Naive thymus-derived CD4-positive, alpha-beta T cell (primary cell): ENCODE measurements around the gene ZNF607. TPM values are rescaled to one million over a fixed set of nuclear protein-coding genes. Genes with fewer than 3 reads are reported as not detected.
"Not testable (repeated sequence)": the region's sequence is repeated elsewhere in the genome, so short reads cannot be mapped to it uniquely, and the experiment has no call there.

ENCODE experiments used
- ATAC-seq: fragments of 150-1000 bp; cut with Tn5 transposase; 2 replicates; pipeline ENCODE4 v1.10.0; 2021; ENCODE audit warnings: mild to moderate bottlenecking, moderate library complexity
- CTCF ChIA-PET: fragments of 350-600 bp; sonication (Branson Sonifier 250); formaldehyde crosslinking; loops from one replicate; lab custom pipeline; 2021; ENCODE audit warnings: antibody characterized with exemption; lab: Charles Lee
- POLR2A ChIA-PET: fragments of 350-600 bp; sonication (Branson Sonifier 250); formaldehyde crosslinking; loops from one replicate; lab custom pipeline; 2021; ENCODE audit warnings: antibody characterized with exemption, inconsistent platforms; lab: Charles Lee
- DNase-seq, 9 donors: peaks; one replicate each; pipeline versions ENCODE4 v3.0.0 to v3.0.0-alpha.2; 2020 to 2022; ENCODE audit warnings: mixed read lengths in 1 of 9
- H3K27ac ChIP-seq: one replicate; pipeline ENCODE4 v1.7.0; 2013; ENCODE audit warnings: mild to moderate bottlenecking, low read depth, low read length, moderate library complexity
- H3K27me3 ChIP-seq, 2 donors: one replicate each; pipeline ENCODE4 v1.7.0; 2013; ENCODE audit warnings: low read length in 2 of 2, mild to moderate bottlenecking in 2 of 2, moderate library complexity in 2 of 2; ENCODE audit not compliant: control insufficient read depth in 2 of 2, insufficient read depth in 2 of 2
- H3K36me3 ChIP-seq, 3 experiments: 1 replicate in 2 of 3; 2 replicates in 1 of 3; pipeline ENCODE4 v1.7.0; 2013; ENCODE audit warnings: low read length in 3 of 3, mild to moderate bottlenecking in 3 of 3, moderate library complexity in 1 of 3; ENCODE audit not compliant: insufficient read depth in 3 of 3, control insufficient read depth in 2 of 3
- H3K4me1 ChIP-seq, 2 donors: one replicate each; pipeline ENCODE4 v1.7.0; 2013; ENCODE audit warnings: low read length in 2 of 2, mild to moderate bottlenecking in 2 of 2, moderate library complexity in 1 of 2; ENCODE audit not compliant: control insufficient read depth in 2 of 2, insufficient read depth in 2 of 2
- H3K4me3 ChIP-seq: 2 replicates; pipeline ENCODE4 v1.7.0; 2013; ENCODE audit warnings: mild to moderate bottlenecking, low read length
- H3K9me3 ChIP-seq, 3 experiments: 1 replicate in 2 of 3; 2 replicates in 1 of 3; pipeline ENCODE4 v1.7.0; 2013; ENCODE audit warnings: low read length in 3 of 3; ENCODE audit not compliant: control insufficient read depth in 2 of 3
- H3K27ac Mint-ChIP-seq, 9 donors: one replicate each; pipeline ENCODE4 v1.8.0; 2020 to 2022; ENCODE audit warnings: mixed read lengths in 9 of 9, mild to moderate bottlenecking in 8 of 9, moderate library complexity in 5 of 9, inconsistent platforms in 2 of 9
- H3K27me3 Mint-ChIP-seq, 5 donors: one replicate each; pipeline ENCODE4 v1.8.0; 2021 to 2022; ENCODE audit warnings: mixed read lengths in 5 of 5, mild to moderate bottlenecking in 1 of 5
- H3K36me3 Mint-ChIP-seq, 5 donors: one replicate each; pipeline ENCODE4 v1.8.0; 2020 to 2022; ENCODE audit warnings: mixed read lengths in 5 of 5, mild to moderate bottlenecking in 3 of 5, inconsistent platforms in 1 of 5
- H3K4me1 Mint-ChIP-seq, 7 donors: one replicate each; pipeline ENCODE4 v1.8.0; 2020 to 2022; ENCODE audit warnings: mixed read lengths in 7 of 7, mild to moderate bottlenecking in 3 of 7, inconsistent platforms in 1 of 7
- H3K4me3 Mint-ChIP-seq, 10 donors: one replicate each; pipeline ENCODE4 v1.8.0; 2020 to 2022; ENCODE audit warnings: mild to moderate bottlenecking in 10 of 10, mixed read lengths in 10 of 10, moderate library complexity in 6 of 10, inconsistent platforms in 2 of 10
- H3K9me3 Mint-ChIP-seq, 11 donors: one replicate each; pipeline ENCODE4 v1.8.0; 2020 to 2022; ENCODE audit warnings: mixed read lengths in 11 of 11, mild to moderate bottlenecking in 4 of 11, inconsistent platforms in 1 of 11, moderate library complexity in 1 of 11
- intact Hi-C, 2 donors: fragments of 100-400 bp; cut with micrococcal nuclease; formaldehyde crosslinking; loops; one replicate each; pipeline ENCODE4 v1.15.1; 2023
- polyA plus RNA-seq, 2 donors: library from polyadenylated mRNA; unstranded; fragments of 300-500 nt; fragmentation: Illumina TruSeq; gene quantifications; one replicate each; pipeline ENCODE4 v1.2.3, GENCODE V29; 2021
- total RNA-seq, 6 experiments: library from RNA in 5 of 6; stranded (reverse) in 5 of 6; gene quantifications; 1 replicate in 5 of 6; 2 replicates in 1 of 6; pipeline ENCODE4 v1.2.3 and lab custom pipeline; 2021 to 2026

Gene ZNF607
- total RNA-seq (10 to 100 TPM in 1 of 5 experiments, 1 to 10 TPM in 4; 3.5 to 10.8 (median 6.5) TPM), polyA plus RNA-seq (1 to 10 TPM; 2.0 to 5.1 TPM), total RNA-seq (lab: John Stamatoyannopoulos, UW) (3.5 reads per million, percentile 18 among the genes with 10 or more reads in this experiment)

DNA sequence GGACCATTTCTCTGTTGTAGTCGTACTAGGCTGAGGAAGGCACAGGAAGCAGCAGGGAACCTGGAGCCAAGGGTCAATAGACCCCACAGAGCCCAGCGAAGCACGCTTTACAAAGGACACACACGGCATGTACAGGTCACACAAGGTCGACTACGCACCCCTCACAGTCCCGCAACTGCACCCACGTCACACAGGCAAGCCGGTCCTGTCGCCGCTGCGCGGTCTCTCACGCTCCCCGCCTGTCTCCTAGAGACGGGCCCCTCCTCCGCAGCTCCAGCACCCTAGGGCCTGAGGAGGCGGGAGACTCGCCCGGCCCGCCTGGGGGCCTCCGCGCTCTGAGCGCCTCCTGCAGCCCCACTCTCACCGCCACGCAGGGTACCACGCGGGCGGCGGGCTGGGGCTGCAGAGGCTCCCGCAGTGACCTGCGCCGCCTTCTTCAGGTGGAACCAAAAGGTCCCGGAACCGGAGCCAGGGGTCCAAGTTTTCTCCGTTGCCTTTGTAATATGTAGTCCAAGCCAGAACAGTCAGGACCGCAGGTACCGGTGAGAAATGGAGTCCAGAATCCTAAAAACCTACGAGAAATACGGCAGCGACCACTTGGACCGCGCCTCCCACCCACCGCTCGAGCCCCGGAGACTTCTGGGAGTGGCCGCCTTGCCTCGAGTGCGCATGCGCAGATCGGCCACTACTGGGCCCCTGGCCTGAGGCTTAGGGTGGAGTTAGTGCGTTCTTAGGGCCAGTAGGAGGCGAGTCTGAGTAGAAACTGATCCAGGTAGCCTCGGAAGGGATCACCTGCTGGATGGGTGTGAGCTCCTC, at the start of gene ZNF607:
ZNF607 (minus strand) TSS at position 651 of the 816 bp plus-strand sequence. CDS start 8,143 bp downstream, outside the sequence.
- peak within 1 kb of the TSS; percentile 63 for H3K4me3 ChIP-seq
- Mint-ChIP-seq H3K36me3 (peaks cover 5 to 29% (median 19%) of the 10 kb centered on the region in 5 donors), H3K4me1 (peaks cover 7 to 17% (median 10%) of the 10 kb centered on the region in 7 donors), H3K27ac (peak within 1 kb of the TSS; percentile 80 to 98 (median 86)), H3K9me3 (peaks cover 0 to 75% (median 9%) of the 10 kb centered on the region in 11 donors), H3K27me3 (peaks cover 0 to 5% (median 0%) of the 10 kb centered on the region in 5 donors), H3K4me3 (peak within 1 kb of the TSS; percentile 80 to 95 (median 91))
- intact Hi-C loops = loop anchor here (1.0 to 2.0 kb wide), 6 partner anchors 27 to 250 kb away; partner anchors contain the start of genes ZFP30 (in 2 of the 2), ZNF573 (in 2 of the 2), ZNF540 (in 1 of the 2) and ZNF570 (in 1 of the 2)
- peaks cover 0 to 4% (median 0%) of the 10 kb centered on the region in 3 experiments for H3K36me3 ChIP-seq
- CTCF ChIA-PET = interaction anchor here (0.7 kb wide), 1 partner anchor 41 kb away, joined by 4 read pairs; no protein-coding TSS in a partner anchor
- H3K4me1 ChIP-seq = peaks cover 6 to 7% of the 10 kb centered on the region in 2 donors
- ATAC-seq (peak; percentile 87), DNase-seq (peak; percentile 43 to 80 (median 70))
- H3K27ac ChIP-seq = peak within 1 kb of the TSS; percentile 77
- POLR2A ChIA-PET = interaction anchor here (0.7 kb wide), 1 partner anchor 27 kb away, joined by 4 read pairs; no protein-coding TSS in a partner anchor
- no peaks in the 10 kb centered on the region for H3K9me3 ChIP-seq
- H3K27me3 ChIP-seq = no peaks in the 10 kb centered on the region

DNA sequence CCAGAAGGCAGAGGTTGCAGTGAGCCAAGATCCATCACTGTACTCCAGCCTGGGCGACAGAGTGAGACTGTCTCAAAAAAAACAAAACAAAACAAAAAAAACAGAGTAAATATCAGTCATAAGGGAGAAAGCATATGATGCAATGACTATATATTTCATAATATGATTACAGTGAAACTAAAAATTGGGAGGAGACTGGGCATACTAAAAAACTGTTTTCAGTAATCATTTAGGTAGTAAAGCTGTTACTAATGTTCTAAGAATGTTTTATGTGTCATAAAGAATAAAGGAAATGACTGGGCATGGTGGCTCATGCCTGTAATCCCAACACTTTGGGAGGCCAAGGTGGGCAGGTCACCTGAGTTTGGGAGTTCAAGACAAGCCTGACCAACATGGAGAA, 43.9 kb upstream of the ZNF607 start:
- Mint-ChIP-seq H3K4me1 (no peaks in the 10 kb centered on the region), H3K4me3 (no peak overlapping the region), H3K36me3 (peaks cover 32 to 79% (median 70%) of the 10 kb centered on the region in 5 donors), H3K27me3 (no peaks in the 10 kb centered on the region), H3K27ac (no peak overlapping the region), H3K9me3 (peaks cover 0 to 64% (median 25%) of the 10 kb centered on the region in 11 donors)
- ATAC-seq (no peak), DNase-seq (no peak)
- Histone ChIP-seq H3K4me1 (no peaks in the 10 kb centered on the region), H3K36me3 (peaks cover 0 to 67% (median 4%) of the 10 kb centered on the region in 3 experiments), H3K9me3 (no peaks in the 10 kb centered on the region), H3K27ac (no peak overlapping the region), H3K27me3 (no peaks in the 10 kb centered on the region), H3K4me3 (no peak overlapping the region)
- intact Hi-C loops = no loop called here
- ChIA-PET POLR2A (interaction anchor here (0.6 kb wide), 1 partner anchor 137 kb away, joined by 4 read pairs; no protein-coding TSS in a partner anchor), CTCF (no interaction called here)

DNA sequence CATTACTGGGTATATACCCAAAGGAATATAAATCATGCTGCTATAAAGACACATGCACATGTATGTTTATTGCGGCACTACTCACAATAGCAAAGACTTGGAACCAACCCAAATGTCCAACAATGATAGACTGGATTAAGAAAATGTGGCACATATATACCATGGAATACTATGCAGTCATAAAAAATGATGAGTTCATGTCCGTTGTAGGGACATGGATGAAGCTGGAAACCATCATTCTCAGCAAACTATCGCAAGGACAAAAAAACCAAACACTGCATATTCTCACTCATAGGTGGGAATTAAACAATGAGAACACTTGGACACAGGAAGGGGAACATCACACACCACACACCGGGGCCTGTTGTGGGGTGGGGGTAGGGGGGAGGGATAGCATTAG, 38.1 kb upstream of the ZNF607 start:
- H3K4me3 Mint-ChIP-seq, H3K4me1 ChIP-seq, H3K27ac ChIP-seq, CTCF ChIA-PET, ATAC-seq, DNase-seq, POLR2A ChIA-PET, intact Hi-C loops, H3K4me3 ChIP-seq, H3K9me3 ChIP-seq, H3K4me1 Mint-ChIP-seq, H3K27me3 ChIP-seq, H3K27me3 Mint-ChIP-seq: not testable (repeated sequence)
- Mint-ChIP-seq H3K36me3 (peaks cover 20 to 74% (median 67%) of the 10 kb centered on the region in 5 donors), H3K9me3 (peaks cover 0 to 72% (median 29%) of the 10 kb centered on the region in 11 donors), H3K27ac (peak overlapping the region in 1 of 9 donors; percentile 28)
- peaks cover 0 to 44% (median 0%) of the 10 kb centered on the region in 3 experiments for H3K36me3 ChIP-seq

DNA sequence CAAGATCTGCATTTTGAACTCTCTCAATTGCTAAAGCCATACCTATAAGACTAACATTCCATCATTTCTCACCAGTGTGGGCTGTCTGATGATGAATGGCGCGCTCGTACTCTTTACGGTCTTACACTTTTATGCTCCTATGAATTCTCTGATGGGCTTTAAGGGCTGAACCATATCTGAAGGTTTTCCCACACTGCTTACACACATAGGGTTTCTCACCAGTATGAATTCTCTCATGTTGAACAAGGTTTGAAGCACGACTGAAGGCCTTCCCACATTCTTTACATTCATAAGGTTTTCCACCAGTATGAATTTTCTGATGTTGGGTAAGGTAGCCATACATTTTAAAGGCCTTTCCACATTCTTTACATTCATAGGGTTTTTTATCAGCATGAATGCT, 18.8 kb upstream of the ZNF607 start:
- H3K27me3 Mint-ChIP-seq = no peaks in the 10 kb centered on the region
- peaks cover 9 to 98% (median 84%) of the 10 kb centered on the region in 11 donors for H3K9me3 Mint-ChIP-seq
- Histone ChIP-seq H3K36me3 (peaks cover 17 to 43% (median 21%) of the 10 kb centered on the region in 3 experiments), H3K27ac (no peak overlapping the region), H3K9me3 (peaks cover 18 to 79% (median 36%) of the 10 kb centered on the region in 3 experiments), H3K4me1 (no peaks in the 10 kb centered on the region), H3K4me3 (no peak overlapping the region), H3K27me3 (no peaks in the 10 kb centered on the region)
- ChIA-PET POLR2A (no interaction called here), CTCF (no interaction called here)
- H3K27ac Mint-ChIP-seq = no peak overlapping the region
- intact Hi-C loops = no loop called here
- H3K4me3 Mint-ChIP-seq = no peak overlapping the region
- H3K4me1 Mint-ChIP-seq = no peaks in the 10 kb centered on the region
- DNase-seq = no peak
- peaks cover 44 to 86% (median 84%) of the 10 kb centered on the region in 5 donors for H3K36me3 Mint-ChIP-seq
- no peak for ATAC-seq

DNA sequence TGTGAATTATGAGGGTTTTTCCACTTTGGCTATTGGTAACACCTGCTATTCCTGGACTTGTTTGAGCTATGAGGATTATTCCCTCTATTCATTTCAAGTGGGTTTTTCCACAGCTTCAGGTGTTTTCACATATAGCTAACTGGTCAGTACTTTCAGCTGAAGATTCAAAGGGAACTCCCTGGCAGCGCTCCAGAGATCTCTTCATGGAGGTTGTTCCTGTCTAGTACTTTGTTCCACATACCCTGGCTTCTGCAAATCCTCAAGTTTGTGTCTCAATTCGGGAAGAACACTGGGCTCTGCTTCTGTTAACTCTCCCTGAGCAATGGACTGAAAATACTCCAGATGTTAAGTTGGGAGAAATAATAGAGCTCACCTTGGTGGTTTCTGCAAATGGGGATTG, 5.6 kb upstream of the ZNF607 start:
- intact Hi-C loops = no loop called here
- no peaks in the 10 kb centered on the region for H3K4me1 Mint-ChIP-seq
- Histone ChIP-seq H3K27me3 (no peaks in the 10 kb centered on the region), H3K9me3 (peaks cover 0 to 22% (median 0%) of the 10 kb centered on the region in 3 experiments), H3K4me3 (no peak overlapping the region), H3K27ac (no peak overlapping the region), H3K36me3 (no peaks in the 10 kb centered on the region), H3K4me1 (no peaks in the 10 kb centered on the region)
- peaks cover 0 to 81% (median 17%) of the 10 kb centered on the region in 11 donors for H3K9me3 Mint-ChIP-seq
- POLR2A ChIA-PET = interaction anchor here (0.6 to 0.7 kb wide), 2 partner anchors 354 to 1486 kb away, joined by 3 read pairs; partner anchors contain the start of gene ZNF527
- DNase-seq (no peak), ATAC-seq (no peak)
- H3K4me3 Mint-ChIP-seq = no peak overlapping the region
- H3K36me3 Mint-ChIP-seq = peaks cover 3 to 23% (median 14%) of the 10 kb centered on the region in 5 donors
- CTCF ChIA-PET = no interaction called here
- H3K27me3 Mint-ChIP-seq = no peaks in the 10 kb centered on the region
- no peak overlapping the region for H3K27ac Mint-ChIP-seq

DNA sequence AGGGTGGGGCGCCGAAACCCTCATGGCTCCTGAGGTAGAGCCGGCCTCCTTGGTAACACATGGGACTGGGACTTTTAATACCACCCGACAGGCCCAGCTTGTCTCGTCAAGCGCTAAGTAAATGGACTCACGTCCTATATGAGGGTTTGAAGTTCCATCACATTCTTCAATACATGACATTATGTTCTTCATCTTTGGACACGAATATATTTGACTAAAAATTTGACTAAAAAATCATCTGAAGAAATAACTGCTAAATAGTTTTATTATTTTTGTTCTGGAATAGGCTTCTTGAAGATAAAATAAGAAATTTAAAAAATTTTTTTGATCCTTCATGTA, 335 bp upstream of the ZNF607 start:
- no peaks in the 10 kb centered on the region for H3K27me3 ChIP-seq
- Mint-ChIP-seq H3K9me3 (peaks cover 0 to 75% (median 9%) of the 10 kb centered on the region in 11 donors), H3K4me3 (peak overlapping the region; percentile 80 to 93 (median 91)), H3K27me3 (peaks cover 0 to 5% (median 0%) of the 10 kb centered on the region in 5 donors), H3K4me1 (peaks cover 7 to 17% (median 10%) of the 10 kb centered on the region in 7 donors), H3K36me3 (peaks cover 5 to 27% (median 19%) of the 10 kb centered on the region in 5 donors), H3K27ac (peak overlapping the region; percentile 55 to 98 (median 86))
- ATAC-seq (no peak), DNase-seq (no peak)
- ChIA-PET CTCF (interaction anchor here (0.7 kb wide), 1 partner anchor 41 kb away, joined by 4 read pairs; no protein-coding TSS in a partner anchor), POLR2A (no interaction called here)
- H3K9me3 ChIP-seq = peaks cover 0 to under 1% (median 0%) of the 10 kb centered on the region in 3 experiments
- peaks cover 0 to 4% (median 0%) of the 10 kb centered on the region in 3 experiments for H3K36me3 ChIP-seq
- intact Hi-C loops = loop anchor here (1.0 to 2.0 kb wide), 6 partner anchors 27 to 251 kb away; partner anchors contain the start of genes ZFP30 (in 2 of the 2), ZNF573 (in 2 of the 2), ZNF540 (in 1 of the 2) and ZNF570 (in 1 of the 2)
- H3K4me3 ChIP-seq = peak overlapping the region; percentile 63
- peak overlapping the region; percentile 77 for H3K27ac ChIP-seq
- H3K4me1 ChIP-seq = peaks cover 6 to 7% of the 10 kb centered on the region in 2 donors
